PC-3 (cell line): ENCODE measurements around the gene GDI2.

ENCODE experiments used
- EZH2 ChIP-seq: fragments of 300-600 bp; sonication (generic); IDR thresholded peaks from one replicate; pipeline ENCODE4 v1.6.1; 2017; ENCODE audit warnings: antibody characterized with exemption, mild to moderate bottlenecking, low read length; ENCODE audit not compliant: unreplicated experiment
- EZH2phosphoT487 ChIP-seq: fragments of 300-600 bp; sonication (generic); IDR thresholded peaks from 2 replicates; pipeline ENCODE4 v1.6.1; 2018; ENCODE audit warnings: mild to moderate bottlenecking, antibody characterized with exemption, low read length, borderline replicate concordance
- TF ChIP-seq, protein P1 (sequence below): fragments of 300-600 bp; sonication (generic); conservative IDR thresholded peaks from 2 replicates; pipeline ENCODE4 v1.5.1; 2017; ENCODE audit warnings: antibody characterized with exemption, low read depth, mild to moderate bottlenecking, low read length

DNA sequence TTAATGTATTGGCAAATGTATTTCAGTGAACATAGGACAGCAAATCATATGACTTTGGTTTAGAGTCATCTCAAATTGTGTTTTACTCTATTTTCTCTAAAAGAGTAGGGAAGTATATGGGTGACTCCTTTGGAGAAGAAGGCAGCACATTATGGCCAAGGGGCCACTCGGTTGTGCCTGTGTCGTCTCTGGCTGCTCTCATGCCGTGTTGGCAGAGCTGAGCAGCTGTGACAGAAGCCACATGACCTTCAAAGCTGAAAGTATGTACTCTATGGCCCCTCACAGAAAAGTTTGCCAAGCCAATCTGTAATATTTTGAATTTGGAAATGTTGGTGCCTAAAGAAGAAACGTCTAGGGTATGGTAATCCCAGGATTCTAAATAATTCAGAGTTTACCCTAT lies 81.1 kb downstream of the GDI2 start:
- TF ChIP-seq EZH2 (no peak), EZH2phosphoT487 (no peak)
- TF ChIP-seq, protein P1, sequence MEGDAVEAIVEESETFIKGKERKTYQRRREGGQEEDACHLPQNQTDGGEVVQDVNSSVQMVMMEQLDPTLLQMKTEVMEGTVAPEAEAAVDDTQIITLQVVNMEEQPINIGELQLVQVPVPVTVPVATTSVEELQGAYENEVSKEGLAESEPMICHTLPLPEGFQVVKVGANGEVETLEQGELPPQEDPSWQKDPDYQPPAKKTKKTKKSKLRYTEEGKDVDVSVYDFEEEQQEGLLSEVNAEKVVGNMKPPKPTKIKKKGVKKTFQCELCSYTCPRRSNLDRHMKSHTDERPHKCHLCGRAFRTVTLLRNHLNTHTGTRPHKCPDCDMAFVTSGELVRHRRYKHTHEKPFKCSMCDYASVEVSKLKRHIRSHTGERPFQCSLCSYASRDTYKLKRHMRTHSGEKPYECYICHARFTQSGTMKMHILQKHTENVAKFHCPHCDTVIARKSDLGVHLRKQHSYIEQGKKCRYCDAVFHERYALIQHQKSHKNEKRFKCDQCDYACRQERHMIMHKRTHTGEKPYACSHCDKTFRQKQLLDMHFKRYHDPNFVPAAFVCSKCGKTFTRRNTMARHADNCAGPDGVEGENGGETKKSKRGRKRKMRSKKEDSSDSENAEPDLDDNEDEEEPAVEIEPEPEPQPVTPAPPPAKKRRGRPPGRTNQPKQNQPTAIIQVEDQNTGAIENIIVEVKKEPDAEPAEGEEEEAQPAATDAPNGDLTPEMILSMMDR = no peak
